Adrenal gland (tissue), 19 donors: ENCODE measurements around the gene ACRBP. TPM values are rescaled to one million over a fixed set of nuclear protein-coding genes. Genes with fewer than 3 reads are reported as not detected.
A peak's percentile ranks its signal among the peaks of the same experiment; 100 is the strongest.

Source experiments
- DNase-seq, 7 donors: peaks; one replicate each; pipeline ENCODE4 v3.0.0-alpha.2; 2019 to 2020
- H3K27ac ChIP-seq, 5 donors: fragments of 200-600 bp; sonication (generic) in 4 of 5; 1 replicate in 3 of 5; 2 replicates in 2 of 5; pipeline versions ENCODE4 v1.5.1 to v1.8.0; 2016 to 2020; ENCODE audit warnings: mild to moderate bottlenecking in 1 of 5
- H3K27me3 ChIP-seq: fragments of 200-600 bp; 2 replicates; pipeline ENCODE4 v1.8.0; 2021
- H3K36me3 ChIP-seq, 2 donors: fragments of 200-600 bp; replicated peaks in 1 of 2; 1 replicate in 1 of 2; 2 replicates in 1 of 2; pipeline versions ENCODE4 v1.5.1 to v1.8.0; 2018 to 2022
- H3K4me1 ChIP-seq, 2 donors: fragments of 200-600 bp; replicated peaks in 1 of 2; 1 replicate in 1 of 2; 2 replicates in 1 of 2; pipeline versions ENCODE4 v1.5.1 to v1.8.0; 2018 to 2021
- H3K4me3 ChIP-seq, 4 donors: fragments of 200-600 bp; sonication (generic) in 3 of 4; one replicate each; pipeline ENCODE4 v1.5.1; 2016 to 2018
- H3K9me3 ChIP-seq, 3 donors: fragments of 200-600 bp; sonication (generic) in 1 of 3; replicated peaks in 1 of 3; 1 replicate in 2 of 3; 2 replicates in 1 of 3; pipeline versions ENCODE4 v1.5.1 to v1.8.0; 2016 to 2021
- CTCF ChIP-seq, 6 experiments: fragments of 450-650 bp in 4 of 6; fragments of 200-600 bp in 2 of 6; sonication (generic) in 1 of 6; IDR thresholded peaks; 1 replicate in 5 of 6; 2 replicates in 1 of 6; pipeline versions ENCODE4 v1.5.1 to v1.8.0; 2016 to 2021; ENCODE audit warnings: antibody characterized with exemption in 6 of 6, mild to moderate bottlenecking in 2 of 6, moderate library complexity in 1 of 6
- POLR2A ChIP-seq, 2 donors: fragments of 450-650 bp; IDR thresholded peaks; one replicate each; pipeline ENCODE4 v1.6.1; 2017; ENCODE audit warnings: antibody characterized with exemption in 2 of 2, mild to moderate bottlenecking in 2 of 2, moderate library complexity in 1 of 2
- WGBS, 4 donors: extraction: QIAGEN DNeasy Blood & Tissue Kit in 2 of 4; methylation state at CpG; one replicate each; pipeline versions ENCODE4 v1.1.5 to v1.1.7; 2013 to 2017; 5-methylcytosine and 5-hydroxymethylcytosine counted together
- intact Hi-C, 2 donors: fragments of 100-400 bp; cut with DNase I; formaldehyde crosslinking; loops; one replicate each; pipeline versions ENCODE4 v1.14.1 to v1.15.0; 2022 to 2023
- long read RNA-seq, 10 donors: library from polyadenylated mRNA in 3 of 10; unstranded in 2 of 10; stranded (forward) in 1 of 10; transcript quantifications; one replicate each; pipeline ENCODE4 v2.0.0 and lab custom pipeline, GENCODE V29; 2021 to 2026
- polyA plus RNA-seq, 3 donors: library from polyadenylated mRNA; stranded (reverse); fragments of 200-250 nt in 2 of 3; fragments of 350-450 nt in 1 of 3; fragmentation: Illumina TruSeq in 1 of 3; extraction: RNeasy Lipid Tissue Mini Kit (QIAGEN cat#74804) in 1 of 3; gene quantifications; one replicate each; pipeline ENCODE4 v1.2.3, GENCODE V29; 2013 to 2014
- total RNA-seq, 9 donors: library from RNA; depleted of rRNA in 4 of 9; stranded (reverse); fragments of >200 nt in 4 of 9; fragments of 120-200 nt in 1 of 9; fragmentation: NEBNext Ultra II Directional in 1 of 9; extraction: Animal tissue kit (Norgen Biotek cat#: 25700) in 1 of 9; gene quantifications; one replicate each; pipeline versions ENCODE4 v1.1.0 to v1.2.4, GENCODE V29; 2013 to 2023
- donor health status: healthy with polysubstance abuse.
- donor health status: Bipolar disorder and iron deficiency.
- donor health status: DM: yes; HTN: yes; CAD: no.
- donor health status: DM: no; HTN: no; CAD: no.
- donor health status: DM: no; HTN: no; CAD: no.
- donor health status: DM: yes; HTN: yes; CAD: no.

ACRBP gene
- total RNA-seq (1 to 10 TPM in 7 of 9 donors, under 1 TPM in 2; 0.36 to 3.1 (median 1.4) TPM), polyA plus RNA-seq (1 to 10 TPM in 1 of 3 donors, under 1 TPM in 2; 0.91 to 2.8 (median 0.99) TPM)
- long read RNA-seq, donor 1, result 0 reads
- long read RNA-seq, donor 2, result 0 reads
- long read RNA-seq, donor 3, result 0 reads
- long read RNA-seq, donor 4, partial matches to known transcripts, result 0 of 1 reads
- long read RNA-seq, donor 4, other reads (novel, unspliced or antisense), result 1 of 1 reads
- long read RNA-seq, donor 5, partial matches to known transcripts, result 0 of 3 reads
- long read RNA-seq, donor 5, other reads (novel, unspliced or antisense), result 1 of 3 reads
- long read RNA-seq, donor 6, partial matches to known transcripts, result 0 of 1 reads
- long read RNA-seq, donor 6, other reads (novel, unspliced or antisense), result 0 of 1 reads
- long read RNA-seq, donor 7, result 0 reads
- long read RNA-seq, donor 8, partial matches to known transcripts, result 0 of 1 reads
- long read RNA-seq, donor 8, other reads (novel, unspliced or antisense), result 0 of 1 reads
- long read RNA-seq, donor 9, result 0 reads
- long read RNA-seq, donor 10, result 0 reads

GRCh38 chr12:6647083-6647604 lies at the start of gene ACRBP:
Gene ACRBP, minus strand, starts transcription at chr12:6647432. Its CDS starts 66 bp downstream, at chr12:6647366.
- DNase-seq, result peak; percentile 74 to 85 (median 75)
- H3K36me3 ChIP-seq, result peaks cover 0 to 25% of the 10 kb centered on the region in 2 donors
- 3 to 6% (median 4%) methylated on average over 25 to 38 of the region's 38 CpGs for WGBS, 4 donors
- intact Hi-C loops, result no loop called here
- H3K9me3 ChIP-seq, result no peaks in the 10 kb centered on the region
- H3K4me1 ChIP-seq, result no peaks in the 10 kb centered on the region
- peak within 1 kb of the TSS in 2 of 4 donors; percentile 15 to 54 for H3K4me3 ChIP-seq
- peak within 1 kb of the TSS in 2 of 5 donors; percentile 41 to 49 for H3K27ac ChIP-seq
- H3K27me3 ChIP-seq, result no peaks in the 10 kb centered on the region
- peak in 1 of 2 donors; percentile 15 for TF ChIP-seq POLR2A (IDR thresholded peaks at IDR 0.05)
- TF ChIP-seq CTCF (IDR thresholded peaks at IDR 0.05), result no peak

GRCh38 chr12:6695313-6696045 lies 48.2 kb upstream of the ACRBP start:
- H3K9me3 ChIP-seq, result no peaks in the 10 kb centered on the region
- H3K4me1 ChIP-seq, result peaks cover 9% of the 10 kb centered on the region in 2 donors
- peaks cover 28% of the 10 kb centered on the region for H3K27me3 ChIP-seq
- DNase-seq, result no peak
- intact Hi-C loops, result loop anchor here in 1 of 2 donors (5.0 kb wide), 1 partner anchor 33 kb away; the partner anchor contains the start of gene ING4
- no peak for TF ChIP-seq CTCF (IDR thresholded peaks at IDR 0.05)
- no peak for TF ChIP-seq POLR2A (IDR thresholded peaks at IDR 0.05)
- no peaks in the 10 kb centered on the region for H3K36me3 ChIP-seq
- 54 to 69% (median 65%) methylated on average over 3 to 11 of the region's 11 CpGs for WGBS, 4 donors
- H3K27ac ChIP-seq, result no peak overlapping the region
- no peak overlapping the region for H3K4me3 ChIP-seq

- Histone ChIP-seq H3K27ac (no peak overlapping the region), H3K4me3 (no peak overlapping the region), H3K4me1 (peaks cover 9 to 10% of the 10 kb centered on the region in 2 donors), H3K36me3 (no peaks in the 10 kb centered on the region), H3K9me3 (no peaks in the 10 kb centered on the region), H3K27me3 (peaks cover 20% of the 10 kb centered on the region)
- intact Hi-C loops, result loop anchor here in 1 of 2 donors (5.0 kb wide), 1 partner anchor 32 kb away; the partner anchor contains the start of gene ING4
- 74 to 82% (median 74%) methylated on average over 7 to 9 of the region's 9 CpGs for WGBS, 4 donors
- no peak for DNase-seq
- TF ChIP-seq CTCF (IDR thresholded peaks at IDR 0.05), result no peak
- no peak for TF ChIP-seq POLR2A (IDR thresholded peaks at IDR 0.05)
Observed at GRCh38 chr12:6694701-6695100, 47.5 kb upstream of the ACRBP start.
